IMR-90 (cell line): ENCODE results near the gene TMEM140. TPM values are rescaled to one million over a fixed set of nuclear protein-coding genes. Genes with fewer than 3 reads are reported as not detected.

Source experiments
- ATAC-seq: fragments of 200-7000 bp; cut with Tn5 transposase; 2 replicates; pipeline ENCODE4 v1.9.1; 2020; ENCODE audit warnings: low read depth, mild to moderate bottlenecking, moderate library complexity
- BruUV-seq: library from RNA; stranded (reverse); fragments of 400-500 nt; replicated peaks from 2 replicates; lab custom pipeline; 2021; lab: Mats Ljungman, UMichigan
- CTCF ChIA-PET: fragments of 300-600 bp; formaldehyde crosslinking; extraction: SDS; loops from one replicate; lab custom pipeline; 2021; ENCODE audit warnings: antibody characterized with exemption; lab: Yijun Ruan, JAX
- POLR2A ChIA-PET: fragments of 300-600 bp; sonication (Branson Sonifier 250); formaldehyde crosslinking; loops from one replicate; lab custom pipeline; 2022; ENCODE audit warnings: antibody characterized with exemption; ENCODE audit not compliant: unreplicated experiment; lab: Charles Lee
- DNase-seq: peaks from one replicate; pipeline ENCODE4 v3.0.0; 2013
- H2AFZ ChIP-seq: replicated peaks from 2 replicates; pipeline ENCODE3; 2013; ENCODE audit warnings: low read length, mild to moderate bottlenecking; ENCODE audit not compliant: poor library complexity
- H2AK5ac ChIP-seq: 2 replicates; pipeline ENCODE4 v1.6.1; 2013; ENCODE audit warnings: low read depth, low read length, inconsistent platforms
- H2AK9ac ChIP-seq: replicated peaks from 2 replicates; pipeline ENCODE3; 2013; ENCODE audit warnings: mild to moderate bottlenecking, low read depth, low read length, moderate library complexity; ENCODE audit not compliant: poor library complexity
- H2BK120ac ChIP-seq: 2 replicates; pipeline ENCODE4 v1.6.1; 2013; ENCODE audit warnings: low read depth, low read length, inconsistent platforms
- H2BK15ac ChIP-seq: 3 replicates; pipeline ENCODE4 v1.6.1; 2013; ENCODE audit warnings: low read depth, low read length, inconsistent platforms
- H2BK20ac ChIP-seq: 2 replicates; pipeline ENCODE4 v1.6.1; 2013; ENCODE audit warnings: low read depth, mild to moderate bottlenecking, inconsistent platforms, low read length, moderate library complexity
- H2BK5ac ChIP-seq: 2 replicates; pipeline ENCODE4 v1.6.1; 2013; ENCODE audit warnings: mild to moderate bottlenecking, low read depth, low read length, inconsistent platforms; ENCODE audit not compliant: poor library complexity, severe bottlenecking
- H3K14ac ChIP-seq: replicated peaks from 2 replicates; pipeline ENCODE4 v1.6.1; 2013; ENCODE audit warnings: low read depth, low read length, inconsistent platforms
- H3K18ac ChIP-seq: 2 replicates; pipeline ENCODE4 v1.6.1; 2013; ENCODE audit warnings: low read depth, low read length, control low read depth
- H3K23ac ChIP-seq: 2 replicates; pipeline ENCODE4 v1.6.1; 2013; ENCODE audit warnings: low read depth, low read length, inconsistent platforms
- H3K27ac ChIP-seq: 2 replicates; pipeline ENCODE4 v1.5.1; 2013; ENCODE audit warnings: mild to moderate bottlenecking, control low read depth, low read length; ENCODE audit not compliant: insufficient read depth
- H3K27me3 ChIP-seq: 2 replicates; pipeline ENCODE4 v1.6.1; 2013; ENCODE audit warnings: low read length; ENCODE audit not compliant: control insufficient read depth, insufficient read depth
- H3K36me3 ChIP-seq: 2 replicates; pipeline ENCODE4 v1.6.1; 2013; ENCODE audit warnings: low read length, mixed read lengths; ENCODE audit not compliant: control insufficient read depth, insufficient read depth
- H3K4ac ChIP-seq: 2 replicates; pipeline ENCODE4 v1.6.1; 2013; ENCODE audit warnings: low read depth, low read length, inconsistent platforms
- H3K4me1 ChIP-seq: 2 replicates; pipeline ENCODE4 v1.6.1; 2013; ENCODE audit warnings: low read length, mixed read lengths; ENCODE audit not compliant: control insufficient read depth, insufficient read depth
- H3K4me2 ChIP-seq: 2 replicates; pipeline ENCODE4 v1.6.1; 2013; ENCODE audit warnings: low read depth, mild to moderate bottlenecking, control low read depth, low read length, moderate library complexity
- H3K4me3 ChIP-seq: 2 replicates; pipeline ENCODE4 v1.5.1; 2013; ENCODE audit warnings: low read depth, mild to moderate bottlenecking, control low read depth, low read length, moderate library complexity; ENCODE audit not compliant: insufficient read depth
- H3K56ac ChIP-seq: 2 replicates; pipeline ENCODE4 v1.6.1; 2013; ENCODE audit warnings: low read length, inconsistent platforms; ENCODE audit not compliant: insufficient read depth; ENCODE audit errors: extremely low read depth
- H3K79me1 ChIP-seq, 2 experiments: 2 replicates each; pipeline ENCODE4 v1.6.1; 2013; ENCODE audit warnings: low read length in 2 of 2, inconsistent platforms in 1 of 2, low read depth in 1 of 2
- H3K9ac ChIP-seq: 2 replicates; pipeline ENCODE4 v1.6.1; 2013; ENCODE audit warnings: low read depth, low read length, control low read depth
- H3K9me1 ChIP-seq: 2 replicates; pipeline ENCODE4 v1.6.1; 2013; ENCODE audit warnings: low read length, inconsistent platforms; ENCODE audit not compliant: insufficient read depth
- H3K9me3 ChIP-seq: 2 replicates; pipeline ENCODE4 v1.6.1; 2013; ENCODE audit warnings: low read length; ENCODE audit not compliant: control insufficient read depth, insufficient read depth
- H4K20me1 ChIP-seq: 2 replicates; pipeline ENCODE4 v1.6.1; 2013; ENCODE audit warnings: low read length, inconsistent platforms; ENCODE audit not compliant: insufficient read depth
- H4K5ac ChIP-seq: 2 replicates; pipeline ENCODE4 v1.6.1; 2013; ENCODE audit warnings: mild to moderate bottlenecking, low read depth, low read length, control low read depth
- H4K8ac ChIP-seq, 2 experiments: 2 replicates each; pipeline ENCODE4 v1.6.1; 2013; ENCODE audit warnings: low read depth in 2 of 2, low read length in 2 of 2, control low read depth in 1 of 2, inconsistent platforms in 1 of 2
- H4K91ac ChIP-seq: 2 replicates; pipeline ENCODE4 v1.6.1; 2013; ENCODE audit warnings: low read depth, low read length, inconsistent platforms; ENCODE audit not compliant: insufficient read depth
- BHLHE40 ChIP-seq: fragments of 150-350 bp; IDR thresholded peaks from 2 replicates; pipeline ENCODE4 v1.6.1; 2016; ENCODE audit warnings: mild to moderate bottlenecking, low read depth, low read length
- FOS ChIP-seq: fragments of 150-350 bp; IDR thresholded peaks from 2 replicates; pipeline ENCODE4 v1.6.1; 2016; ENCODE audit warnings: low read depth, low read length
- MAFK ChIP-seq: IDR thresholded peaks from 2 replicates; pipeline ENCODE4 v1.6.1; 2012; ENCODE audit warnings: low read depth, low read length, improper control_type of control experiment
- NFE2L2 ChIP-seq: fragments of 150-350 bp; IDR thresholded peaks from 2 replicates; pipeline ENCODE4 v1.6.1; 2016; ENCODE audit warnings: low read depth, mild to moderate bottlenecking, low read length
- POLR2A ChIP-seq: IDR thresholded peaks from 2 replicates; pipeline ENCODE4 v1.6.1; 2012; ENCODE audit warnings: mild to moderate bottlenecking, low read depth, low read length
- RFX5 ChIP-seq: IDR thresholded peaks from 2 replicates; pipeline ENCODE4 v1.8.0; 2012; ENCODE audit warnings: low read depth, mild to moderate bottlenecking, low read length, moderate library complexity
- SMC3 ChIP-seq: fragments of 150-350 bp; IDR thresholded peaks from 2 replicates; pipeline ENCODE4 v1.6.1; 2016; ENCODE audit warnings: low read depth, mild to moderate bottlenecking, antibody characterized with exemption, low read length, moderate library complexity
- WGBS, 2 experiments: methylation state at CpG; one replicate each; pipeline versions ENCODE4 v1.1.5 to v1.1.7; 2013; ENCODE audit warnings: missing lambda C conversion rate in 2 of 2; ENCODE audit not compliant: insufficient read length in 1 of 2; ENCODE audit errors: extremely low coverage in 2 of 2; 5-methylcytosine and 5-hydroxymethylcytosine counted together
- dilution Hi-C: fragments of 300-500 bp; cut with HindIII; formaldehyde crosslinking; loops from one replicate; pipeline ENCODE4 v1.14.3; 2018; ENCODE audit warnings: low sequenced_read_pairs; ENCODE audit not compliant: unreplicated experiment
- in situ Hi-C: fragments of 300-500 bp; cut with MboI; formaldehyde crosslinking; loops from 3 replicates; pipeline ENCODE4 v1.14.3; 2019; ENCODE audit warnings: low sequenced_read_pairs, inconsistent platforms, mixed read lengths
- intact Hi-C: fragments of 100-400 bp; cut with micrococcal nuclease; formaldehyde crosslinking; loops from 2 replicates; pipeline ENCODE4 v1.10.0; 2022
- polyA plus RNA-seq, 3 experiments: library from polyadenylated mRNA; depleted of rRNA; stranded (reverse); fragments of >200 nt; gene quantifications; 2 replicates each; pipeline ENCODE4 v1.2.3, GENCODE V29; 2012; ENCODE audit warnings: low replicate concordance in 1 of 3
- total RNA-seq: library from RNA; depleted of rRNA; stranded (reverse); fragments of >200 nt; gene quantifications from 2 replicates; pipeline ENCODE4 v1.2.3, GENCODE V29; 2012
- TF ChIP-seq, protein P1 (sequence below): fragments of 150-350 bp; IDR thresholded peaks from 2 replicates; pipeline ENCODE4 v1.6.1; 2017; ENCODE audit warnings: mild to moderate bottlenecking, antibody characterized with exemption, low read length, low read depth
- TF ChIP-seq, protein P2 (sequence below): conservative IDR thresholded peaks from 2 replicates; pipeline ENCODE4 v1.5.1; 2012; ENCODE audit warnings: mild to moderate bottlenecking, low read depth, low read length, improper control_type of control experiment

Gene TMEM140
- total and polyA plus RNA-seq, 2 of the 4 experiments (the other 2 are of a cell fraction): 0.24 to 0.72 TPM

DNA sequence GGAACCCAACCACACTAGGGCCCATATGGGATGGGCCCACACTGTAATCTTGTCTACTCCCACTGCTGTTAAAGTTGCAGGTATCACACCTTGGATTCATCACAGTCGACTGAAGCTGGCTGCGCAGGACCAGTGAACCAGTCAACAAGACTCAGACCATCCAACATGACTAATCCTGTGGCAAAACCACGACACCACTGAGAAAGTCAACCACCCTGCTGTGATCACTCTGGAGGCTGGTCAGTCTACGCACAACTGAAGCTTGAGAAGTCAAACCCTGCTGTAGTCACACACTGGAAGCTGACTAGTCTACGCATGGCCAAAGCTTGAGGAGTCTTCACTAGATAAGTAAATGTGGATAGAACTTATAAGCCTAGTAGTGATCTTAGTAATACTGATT lies 32.2 kb downstream of the TMEM140 start:
- no peaks in the 10 kb centered on the region for H3K79me1 ChIP-seq
- H3K9ac ChIP-seq: no peak overlapping the region
- POLR2A ChIA-PET: no interaction called here
- no peak overlapping the region for H2BK20ac ChIP-seq
- no peaks in the 10 kb centered on the region for H4K20me1 ChIP-seq
- H3K14ac ChIP-seq: no peak overlapping the region
- CTCF ChIA-PET: no interaction called here
- peaks cover 44% of the 10 kb centered on the region for H3K9me3 ChIP-seq
- H3K56ac ChIP-seq: no peak overlapping the region
- no peaks in the 10 kb centered on the region; the same call in 1 of the 2 replicates for H3K9me1 ChIP-seq
- H3K27me3 ChIP-seq: no peaks in the 10 kb centered on the region
- DNase-seq (no peak), ATAC-seq (no peak)
- no peak overlapping the region for H4K91ac ChIP-seq
- no peak overlapping the region for H4K5ac ChIP-seq
- H3K4me3 ChIP-seq: no peak overlapping the region
- dilution Hi-C loops: no loop called here
- no peak overlapping the region for H2BK120ac ChIP-seq
- no TSS peak for BruUV-seq
- H2AK9ac ChIP-seq: no peak overlapping the region
- H3K36me3 ChIP-seq: peaks cover 20% of the 10 kb centered on the region
- no peaks in the 10 kb centered on the region for H3K4me1 ChIP-seq
- in situ Hi-C loops: no loop called here
- H3K4ac ChIP-seq: no peak overlapping the region
- no peak overlapping the region for H2AFZ ChIP-seq
- no peak overlapping the region for H3K4me2 ChIP-seq
- no peak overlapping the region for H2AK5ac ChIP-seq
- H2BK15ac ChIP-seq: no peak overlapping the region
- intact Hi-C loops: no loop called here
- H3K27ac ChIP-seq: no peak overlapping the region
- no peak overlapping the region for H4K8ac ChIP-seq
- no peak overlapping the region for H3K18ac ChIP-seq
- TF ChIP-seq MAFK (no peak), NFE2L2 (no peak), POLR2A (no peak), BHLHE40 (no peak), FOS (no peak), RFX5 (no peak), SMC3 (no peak)
- TF ChIP-seq, protein P1, sequence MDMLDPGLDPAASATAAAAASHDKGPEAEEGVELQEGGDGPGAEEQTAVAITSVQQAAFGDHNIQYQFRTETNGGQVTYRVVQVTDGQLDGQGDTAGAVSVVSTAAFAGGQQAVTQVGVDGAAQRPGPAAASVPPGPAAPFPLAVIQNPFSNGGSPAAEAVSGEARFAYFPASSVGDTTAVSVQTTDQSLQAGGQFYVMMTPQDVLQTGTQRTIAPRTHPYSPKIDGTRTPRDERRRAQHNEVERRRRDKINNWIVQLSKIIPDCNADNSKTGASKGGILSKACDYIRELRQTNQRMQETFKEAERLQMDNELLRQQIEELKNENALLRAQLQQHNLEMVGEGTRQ: no peak
- TF ChIP-seq, protein P2, sequence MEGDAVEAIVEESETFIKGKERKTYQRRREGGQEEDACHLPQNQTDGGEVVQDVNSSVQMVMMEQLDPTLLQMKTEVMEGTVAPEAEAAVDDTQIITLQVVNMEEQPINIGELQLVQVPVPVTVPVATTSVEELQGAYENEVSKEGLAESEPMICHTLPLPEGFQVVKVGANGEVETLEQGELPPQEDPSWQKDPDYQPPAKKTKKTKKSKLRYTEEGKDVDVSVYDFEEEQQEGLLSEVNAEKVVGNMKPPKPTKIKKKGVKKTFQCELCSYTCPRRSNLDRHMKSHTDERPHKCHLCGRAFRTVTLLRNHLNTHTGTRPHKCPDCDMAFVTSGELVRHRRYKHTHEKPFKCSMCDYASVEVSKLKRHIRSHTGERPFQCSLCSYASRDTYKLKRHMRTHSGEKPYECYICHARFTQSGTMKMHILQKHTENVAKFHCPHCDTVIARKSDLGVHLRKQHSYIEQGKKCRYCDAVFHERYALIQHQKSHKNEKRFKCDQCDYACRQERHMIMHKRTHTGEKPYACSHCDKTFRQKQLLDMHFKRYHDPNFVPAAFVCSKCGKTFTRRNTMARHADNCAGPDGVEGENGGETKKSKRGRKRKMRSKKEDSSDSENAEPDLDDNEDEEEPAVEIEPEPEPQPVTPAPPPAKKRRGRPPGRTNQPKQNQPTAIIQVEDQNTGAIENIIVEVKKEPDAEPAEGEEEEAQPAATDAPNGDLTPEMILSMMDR: no peak
- no CpG with 5 or more reads among the region's 5 CpGs for WGBS, 2 experiments
- H2BK5ac ChIP-seq: no peak overlapping the region
- no peak overlapping the region for H3K23ac ChIP-seq
